ENCODE data around the gene AQP9.
A peak's percentile ranks its signal among the peaks of the same experiment; 100 is the strongest.

AQP9 gene

GRCh38 chr15:58141894-58142293, 3.7 kb downstream of the AQP9 start:
- no peak for DNase-seq

- no peak for DNase-seq
Observed at GRCh38 chr15:58142827-58143461, 4.8 kb downstream of the AQP9 start.

- DNase-seq: no peak
Observed at GRCh38 chr15:58145606-58146005, 7.4 kb downstream of the AQP9 start.

GRCh38 chr15:58146211-58146610, 8.0 kb downstream of the AQP9 start:
- no peak for DNase-seq

GRCh38 chr15:58146749-58147148, 8.6 kb downstream of the AQP9 start:
- DNase-seq: no peak

- DNase-seq: peak; percentile 7
Observed at GRCh38 chr15:58147171-58147611, 9.0 kb downstream of the AQP9 start.

- no peak for DNase-seq
Observed at GRCh38 chr15:58148120-58148519, 9.9 kb downstream of the AQP9 start.

- DNase-seq: no peak
Observed at GRCh38 chr15:58148633-58149445, 10.7 kb downstream of the AQP9 start.

- no peak for DNase-seq
Observed at GRCh38 chr15:58154769-58155168, 16.6 kb downstream of the AQP9 start.

- peak; percentile 91 for DNase-seq
Observed at GRCh38 chr15:58159827-58160386, 21.7 kb downstream of the AQP9 start.

GRCh38 chr15:58161436-58161930, 23.3 kb downstream of the AQP9 start:
- DNase-seq: no peak

- peak; percentile 90 for DNase-seq
Observed at GRCh38 chr15:58163985-58164384, 25.8 kb downstream of the AQP9 start.

- DNase-seq: no peak
Observed at GRCh38 chr15:58164926-58165325, 26.7 kb downstream of the AQP9 start.

- DNase-seq: peak; percentile 79
Observed at GRCh38 chr15:58165661-58166060, 27.5 kb downstream of the AQP9 start.

GRCh38 chr15:58167095-58167691, 29.0 kb downstream of the AQP9 start:
- DNase-seq: no peak

GRCh38 chr15:58169934-58170333, 31.8 kb downstream of the AQP9 start:
- no peak for DNase-seq

GRCh38 chr15:58171476-58172061, 33.4 kb downstream of the AQP9 start:
- no peak for DNase-seq

GRCh38 chr15:58174709-58175108, 36.5 kb downstream of the AQP9 start:
- DNase-seq: no peak

GRCh38 chr15:58175955-58176354, 37.8 kb downstream of the AQP9 start:
- no peak for DNase-seq

- DNase-seq: no peak
Observed at GRCh38 chr15:58178668-58179067, 40.5 kb downstream of the AQP9 start.

GRCh38 chr15:58179206-58179605, 41.0 kb downstream of the AQP9 start:
- DNase-seq: no peak

GRCh38 chr15:58179741-58180381, 41.7 kb downstream of the AQP9 start:
- no peak for DNase-seq

Measured in NCI-H1105 treated with DMSO at 0.1 percent for 48 hours (cell line).